Upper lobe of right lung (tissue), 1 donor: ENCODE results near the gene TSKU. TPM values are rescaled to one million over a fixed set of nuclear protein-coding genes. Genes with fewer than 3 reads are reported as not detected.

Experiments used
- ATAC-seq: fragments of 200-7000 bp; cut with Tn5 transposase; one replicate; pipeline ENCODE4 v1.9.1; 2020; ENCODE audit warnings: mild to moderate bottlenecking, moderate library complexity
- DNase-seq: peaks from one replicate; pipeline ENCODE4 v3.0.0-alpha.2; 2020
- H3K27ac ChIP-seq: fragments of 200-600 bp; one replicate; pipeline ENCODE4 v1.8.0; 2022
- H3K27me3 ChIP-seq: fragments of 200-600 bp; one replicate; pipeline ENCODE4 v1.8.0; 2022; ENCODE audit warnings: mild to moderate bottlenecking
- H3K36me3 ChIP-seq: fragments of 200-600 bp; one replicate; pipeline ENCODE4 v1.8.0; 2022
- H3K4me1 ChIP-seq: fragments of 200-600 bp; one replicate; pipeline ENCODE4 v1.8.0; 2022
- H3K4me3 ChIP-seq: fragments of 200-600 bp; one replicate; pipeline ENCODE4 v1.8.0; 2022; ENCODE audit warnings: mild to moderate bottlenecking
- H3K9me3 ChIP-seq: fragments of 200-600 bp; one replicate; pipeline ENCODE4 v1.8.0; 2022
- intact Hi-C: fragments of 100-400 bp; cut with DNase I; formaldehyde crosslinking; loops from one replicate; pipeline ENCODE4 v1.11.0; 2022
- total RNA-seq: library from RNA; stranded (reverse); fragmentation: NEBNext Ultra II Directional; extraction: Animal tissue kit (Norgen Biotek cat#: 25700); gene quantifications from one replicate; pipeline ENCODE4 v1.2.1, GENCODE V29; 2021
- TF ChIP-seq, protein P1 (sequence below): fragments of 200-600 bp; IDR thresholded peaks from one replicate; pipeline ENCODE4 v1.8.0; 2022; ENCODE audit warnings: antibody characterized with exemption
- donor health status: DM: no; HTN: yes; CAD: no; lungs with severe emphysema.

The TSKU gene
- total RNA-seq, 1 donor from 2014 or later, result 18.1 TPM

DNA sequence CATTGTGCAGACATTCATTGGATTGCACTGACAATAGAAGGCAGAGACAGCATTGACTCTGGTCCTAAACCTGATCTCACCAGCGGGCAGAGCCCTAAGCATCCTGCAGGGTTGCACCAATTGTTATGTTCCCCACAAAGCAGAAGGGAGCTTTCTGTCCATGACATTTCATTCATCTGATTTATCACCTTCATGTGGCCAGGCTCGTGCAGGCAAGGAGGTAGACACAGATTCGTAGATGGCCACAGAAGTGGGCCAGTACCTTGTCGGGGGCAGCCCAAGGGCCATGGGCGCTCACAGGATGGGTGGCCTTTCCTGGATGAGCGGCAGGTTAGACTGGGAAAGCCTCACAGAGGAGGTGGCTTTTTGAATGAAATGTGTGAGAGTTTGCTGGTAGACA lies 2.9 kb downstream of the TSKU start:
- Histone ChIP-seq H3K27me3 (no peaks in the 10 kb centered on the region), H3K9me3 (no peaks in the 10 kb centered on the region), H3K36me3 (no peaks in the 10 kb centered on the region), H3K4me1 (peaks cover 37% of the 10 kb centered on the region), H3K4me3 (no peak overlapping the region), H3K27ac (no peak overlapping the region)
- TF ChIP-seq, protein P1, sequence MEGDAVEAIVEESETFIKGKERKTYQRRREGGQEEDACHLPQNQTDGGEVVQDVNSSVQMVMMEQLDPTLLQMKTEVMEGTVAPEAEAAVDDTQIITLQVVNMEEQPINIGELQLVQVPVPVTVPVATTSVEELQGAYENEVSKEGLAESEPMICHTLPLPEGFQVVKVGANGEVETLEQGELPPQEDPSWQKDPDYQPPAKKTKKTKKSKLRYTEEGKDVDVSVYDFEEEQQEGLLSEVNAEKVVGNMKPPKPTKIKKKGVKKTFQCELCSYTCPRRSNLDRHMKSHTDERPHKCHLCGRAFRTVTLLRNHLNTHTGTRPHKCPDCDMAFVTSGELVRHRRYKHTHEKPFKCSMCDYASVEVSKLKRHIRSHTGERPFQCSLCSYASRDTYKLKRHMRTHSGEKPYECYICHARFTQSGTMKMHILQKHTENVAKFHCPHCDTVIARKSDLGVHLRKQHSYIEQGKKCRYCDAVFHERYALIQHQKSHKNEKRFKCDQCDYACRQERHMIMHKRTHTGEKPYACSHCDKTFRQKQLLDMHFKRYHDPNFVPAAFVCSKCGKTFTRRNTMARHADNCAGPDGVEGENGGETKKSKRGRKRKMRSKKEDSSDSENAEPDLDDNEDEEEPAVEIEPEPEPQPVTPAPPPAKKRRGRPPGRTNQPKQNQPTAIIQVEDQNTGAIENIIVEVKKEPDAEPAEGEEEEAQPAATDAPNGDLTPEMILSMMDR, result no peak
- intact Hi-C loops, result no loop called here
- ATAC-seq (no peak), DNase-seq (no peak)

DNA sequence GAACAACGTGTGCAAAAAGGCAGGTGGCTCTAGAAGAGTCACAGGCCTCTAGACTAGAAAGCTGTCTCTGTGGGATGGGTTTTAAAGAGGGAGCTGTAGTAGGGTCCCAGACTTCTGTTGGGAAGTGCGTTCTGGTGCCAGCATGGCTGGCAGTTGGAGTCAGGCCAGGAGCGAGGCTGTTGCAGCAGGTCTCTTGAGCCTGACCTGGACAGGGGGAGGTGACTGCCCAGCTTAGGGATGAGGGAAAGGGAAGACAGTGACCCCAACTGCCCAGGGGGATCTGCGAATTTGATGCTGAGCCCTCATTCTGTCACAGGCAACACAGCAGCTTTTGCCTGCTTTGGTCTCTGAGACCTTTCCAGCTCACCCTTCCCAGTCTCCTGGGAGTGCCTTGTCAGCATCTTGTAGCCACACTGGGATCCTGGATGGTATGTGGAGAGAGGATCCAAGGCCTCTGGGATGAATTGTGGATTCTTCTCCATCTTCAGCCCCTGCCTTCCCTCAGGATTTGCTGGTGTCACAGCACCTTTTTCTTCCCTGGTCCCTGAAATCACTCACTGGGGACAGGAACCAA lies 3.4 kb downstream of the TSKU start:
- Histone ChIP-seq H3K27ac (no peak overlapping the region), H3K4me3 (no peak overlapping the region)

DNA sequence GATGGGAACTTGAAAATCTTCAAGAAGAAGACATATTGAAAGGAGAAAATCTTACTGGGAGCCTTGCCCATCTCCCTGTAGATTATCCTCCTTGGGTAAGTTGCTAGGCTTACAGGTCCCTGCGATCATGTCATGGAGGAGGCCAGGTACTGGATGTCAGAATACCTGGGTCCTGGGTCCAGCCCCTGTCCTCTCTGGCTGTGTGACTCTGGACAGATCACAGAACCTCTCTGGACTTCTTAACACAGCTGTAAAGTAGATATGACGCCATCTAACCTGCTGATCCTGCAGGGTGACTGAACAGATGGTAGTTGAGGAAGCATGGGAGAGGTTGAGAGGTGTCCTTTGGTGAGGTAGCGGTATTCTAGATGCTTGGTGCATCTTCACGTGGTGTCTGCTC lies 4.1 kb downstream of the TSKU start:
- intact Hi-C loops, result no loop called here

More for the DNA sequence above, 3.4 kb downstream of the TSKU start:
- no peak for ATAC-seq
- no peaks in the 10 kb centered on the region for H3K36me3 ChIP-seq
- no peaks in the 10 kb centered on the region for H3K27me3 ChIP-seq
- no peaks in the 10 kb centered on the region for H3K9me3 ChIP-seq
- no peak for DNase-seq
- TF ChIP-seq, protein P1, result no peak
- intact Hi-C loops, result no loop called here
- H3K4me1 ChIP-seq, result peaks cover 37% of the 10 kb centered on the region

DNA sequence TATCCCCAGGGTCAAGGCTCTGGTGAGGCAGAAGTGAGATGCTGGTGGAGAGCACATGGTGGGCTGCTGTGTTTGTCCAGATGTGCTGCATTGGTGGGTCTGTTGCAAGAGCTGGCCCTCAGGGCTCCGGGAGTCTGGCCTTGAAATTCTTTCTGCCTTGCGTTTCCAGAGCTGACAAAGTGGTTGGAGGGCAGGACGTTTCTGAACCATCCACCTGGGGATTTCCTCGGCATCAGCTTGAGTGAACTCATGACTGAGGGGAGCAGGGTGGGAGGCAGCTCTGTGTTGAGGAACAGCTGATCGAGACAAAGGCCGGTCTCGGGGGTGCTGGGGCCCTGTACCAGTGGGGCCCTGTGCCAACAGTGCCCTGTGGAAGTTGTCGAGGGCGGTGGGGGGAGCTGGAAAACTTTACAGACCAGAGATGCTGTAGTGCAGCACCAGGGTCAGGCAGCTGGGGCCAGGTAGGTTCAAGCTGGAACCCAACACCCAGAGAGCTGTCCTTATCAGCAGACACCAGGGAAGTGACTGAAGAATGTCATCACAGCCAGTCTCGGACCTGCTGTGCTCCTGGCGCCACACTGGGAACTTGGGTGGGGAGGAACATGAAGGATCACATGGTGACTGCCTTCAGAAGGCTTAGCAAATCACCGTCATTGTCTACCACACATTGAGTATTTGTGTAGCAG lies 4.9 kb downstream of the TSKU start:
- H3K36me3 ChIP-seq, result no peaks in the 10 kb centered on the region
- ATAC-seq (peak; percentile 2), DNase-seq (peak; percentile 57)
- H3K27me3 ChIP-seq, result no peaks in the 10 kb centered on the region
- H3K27ac ChIP-seq, result no peak overlapping the region
- H3K4me3 ChIP-seq, result no peak overlapping the region
- intact Hi-C loops, result no loop called here
- no peaks in the 10 kb centered on the region for H3K9me3 ChIP-seq
- H3K4me1 ChIP-seq, result peaks cover 31% of the 10 kb centered on the region
- TF ChIP-seq, protein P1, result no peak

More for the DNA sequence above, 4.1 kb downstream of the TSKU start:
- no peaks in the 10 kb centered on the region for H3K27me3 ChIP-seq
- no peaks in the 10 kb centered on the region for H3K36me3 ChIP-seq
- no peaks in the 10 kb centered on the region for H3K9me3 ChIP-seq
- TF ChIP-seq, protein P1, result no peak
- no peak overlapping the region for H3K4me3 ChIP-seq
- ATAC-seq (no peak), DNase-seq (peak; percentile 6)
- peaks cover 36% of the 10 kb centered on the region for H3K4me1 ChIP-seq
- H3K27ac ChIP-seq, result no peak overlapping the region

DNA sequence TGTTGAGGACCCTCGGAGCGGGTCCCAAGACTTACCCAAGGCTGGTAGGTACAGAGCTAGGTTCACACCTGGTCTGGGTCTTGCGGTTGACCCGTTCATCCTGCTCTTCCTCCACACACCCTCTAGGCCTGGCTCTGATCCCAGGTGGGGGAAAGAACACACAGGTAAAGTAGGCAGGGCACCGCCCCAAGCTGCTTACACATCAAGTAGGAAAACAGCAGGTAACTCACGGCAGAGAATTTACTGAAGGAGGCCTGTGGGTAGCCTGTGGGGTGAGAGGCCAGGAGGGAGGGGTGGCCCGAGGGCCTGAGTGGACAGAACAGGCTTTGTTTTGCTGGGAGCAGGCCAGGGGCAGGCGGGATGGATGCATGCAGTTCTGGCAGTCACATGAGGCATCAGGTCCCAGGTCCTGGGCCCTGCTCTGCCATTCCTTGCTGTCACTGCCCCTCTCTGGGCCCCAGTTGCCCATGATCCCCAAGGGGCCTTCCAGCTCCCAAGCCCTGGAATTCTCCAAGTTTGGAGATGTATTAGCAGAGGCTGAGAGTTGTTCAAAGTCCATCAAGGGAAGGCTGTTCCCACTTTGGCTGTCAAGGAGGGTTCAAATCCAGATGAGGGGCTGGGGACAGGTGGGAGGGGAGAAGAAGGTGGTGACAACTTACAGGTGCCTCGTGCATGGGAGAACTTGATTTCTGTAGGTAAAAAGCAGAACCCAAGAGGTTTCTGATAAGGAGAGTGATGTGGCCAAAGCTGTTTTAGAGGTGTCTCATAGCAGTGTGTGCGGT lies 5.7 kb downstream of the TSKU start:
- no peak overlapping the region for H3K27ac ChIP-seq
- TF ChIP-seq, protein P1, result no peak
- ATAC-seq, result peak; percentile 73

More for the DNA sequence above, 5.7 kb downstream of the TSKU start:
- no peaks in the 10 kb centered on the region for H3K9me3 ChIP-seq
- no peaks in the 10 kb centered on the region for H3K36me3 ChIP-seq
- no peaks in the 10 kb centered on the region for H3K27me3 ChIP-seq
- H3K4me3 ChIP-seq, result no peak overlapping the region
- DNase-seq, result peak; percentile 78
- intact Hi-C loops, result no loop called here
- H3K4me1 ChIP-seq, result peaks cover 38% of the 10 kb centered on the region
